ENCODE measurements around the gene GYG2.
A peak's percentile ranks its signal among the peaks of the same experiment; 100 is the strongest.
"Not testable (repeated sequence)": the region's sequence is repeated elsewhere in the genome, so short reads cannot be mapped to it uniquely, and the experiment has no call there.

GYG2 gene

DNA sequence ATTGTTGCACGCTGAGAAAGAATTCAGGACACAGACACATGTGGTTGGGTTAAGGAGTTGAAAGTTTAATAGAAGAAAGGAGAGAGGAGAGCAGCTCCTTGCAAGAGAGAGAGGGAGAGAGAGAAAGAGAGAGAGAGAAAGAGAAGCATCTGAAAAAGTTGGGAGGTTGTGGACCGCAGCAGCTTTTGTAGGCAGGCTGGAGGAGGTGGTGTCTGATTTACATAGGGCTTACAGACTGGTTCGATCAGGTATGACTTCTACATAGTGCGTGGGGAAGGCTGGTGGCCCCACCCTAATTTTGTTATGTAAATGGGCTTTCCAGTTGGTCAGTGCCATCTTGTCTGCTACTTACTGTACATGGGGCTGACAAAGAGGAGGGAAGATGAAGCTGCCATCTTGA, 27.5 kb upstream of the GYG2 start:
- H3K4me3 ChIP-seq (ENCODE audit: low read depth, low read length), result no peak overlapping the region
- TF ChIP-seq MYC (IDR thresholded peaks at IDR 0.05; ENCODE audit: low read depth, low read length) (no peak), POLR2A (IDR thresholded peaks at IDR 0.05; ENCODE audit: extremely low read depth, insufficient read length) (no peak)
- no peak for DNase-seq (ENCODE audit: low read depth)

DNA sequence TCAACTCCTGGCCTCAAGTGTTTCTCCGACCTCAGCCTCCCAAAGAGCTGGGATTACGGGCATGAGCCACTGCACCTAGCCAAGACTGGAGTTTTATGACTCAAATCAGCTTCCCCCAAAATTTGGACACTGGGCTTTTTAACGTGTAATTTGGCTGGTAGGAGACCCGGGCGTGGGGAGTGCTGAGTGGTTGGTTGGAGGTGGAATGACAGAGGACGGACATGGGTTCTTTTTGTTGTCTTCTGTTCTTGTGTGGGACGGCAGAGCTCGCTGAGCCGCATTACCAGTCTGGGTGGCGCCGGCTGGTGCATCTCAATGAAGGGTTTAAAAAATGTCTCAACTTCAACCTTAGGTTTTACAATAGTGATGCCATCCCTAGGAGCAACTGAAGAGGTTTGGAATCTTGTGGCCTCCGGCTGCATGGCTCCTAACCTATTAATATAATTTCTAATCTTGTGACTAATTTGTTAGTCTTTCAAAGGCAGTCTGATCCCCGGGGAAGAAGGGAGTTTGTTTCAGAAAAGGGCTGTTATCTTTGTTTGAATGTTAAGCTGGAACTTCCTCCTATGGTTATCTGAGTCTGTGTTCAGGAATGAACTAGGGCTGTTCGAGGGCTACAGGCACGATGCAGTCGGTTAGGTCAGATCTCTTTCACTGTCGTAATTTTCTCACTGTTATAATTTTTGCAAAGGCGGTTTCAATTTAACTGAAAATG, 26.2 kb upstream of the GYG2 start:
- DNase-seq (ENCODE audit: low read depth); H3K4me3 ChIP-seq (ENCODE audit: low read depth, low read length): not testable (repeated sequence)

DNA sequence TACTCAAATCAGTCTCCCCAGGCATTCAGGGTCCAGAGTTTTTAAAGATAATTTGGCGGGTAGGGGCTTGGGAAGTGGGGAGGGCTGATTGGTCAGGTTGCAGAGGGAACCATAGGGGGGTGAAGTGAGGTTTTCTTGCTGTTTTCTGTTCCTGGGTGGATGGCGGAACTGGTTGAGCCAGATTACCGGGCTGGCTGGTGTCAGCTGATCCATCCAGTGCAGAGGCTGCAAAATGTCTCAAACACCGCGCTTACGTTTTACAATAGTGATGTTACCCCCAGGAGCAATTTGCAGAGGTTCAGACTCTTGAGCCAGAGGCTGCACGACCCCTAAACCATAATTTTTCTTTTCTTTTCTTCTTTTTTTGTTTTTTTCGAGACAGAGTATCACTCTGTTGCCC, 25.2 kb upstream of the GYG2 start:
- not testable (repeated sequence) for H3K4me3 ChIP-seq (ENCODE audit: low read depth, low read length); DNase-seq (ENCODE audit: low read depth)

DNA sequence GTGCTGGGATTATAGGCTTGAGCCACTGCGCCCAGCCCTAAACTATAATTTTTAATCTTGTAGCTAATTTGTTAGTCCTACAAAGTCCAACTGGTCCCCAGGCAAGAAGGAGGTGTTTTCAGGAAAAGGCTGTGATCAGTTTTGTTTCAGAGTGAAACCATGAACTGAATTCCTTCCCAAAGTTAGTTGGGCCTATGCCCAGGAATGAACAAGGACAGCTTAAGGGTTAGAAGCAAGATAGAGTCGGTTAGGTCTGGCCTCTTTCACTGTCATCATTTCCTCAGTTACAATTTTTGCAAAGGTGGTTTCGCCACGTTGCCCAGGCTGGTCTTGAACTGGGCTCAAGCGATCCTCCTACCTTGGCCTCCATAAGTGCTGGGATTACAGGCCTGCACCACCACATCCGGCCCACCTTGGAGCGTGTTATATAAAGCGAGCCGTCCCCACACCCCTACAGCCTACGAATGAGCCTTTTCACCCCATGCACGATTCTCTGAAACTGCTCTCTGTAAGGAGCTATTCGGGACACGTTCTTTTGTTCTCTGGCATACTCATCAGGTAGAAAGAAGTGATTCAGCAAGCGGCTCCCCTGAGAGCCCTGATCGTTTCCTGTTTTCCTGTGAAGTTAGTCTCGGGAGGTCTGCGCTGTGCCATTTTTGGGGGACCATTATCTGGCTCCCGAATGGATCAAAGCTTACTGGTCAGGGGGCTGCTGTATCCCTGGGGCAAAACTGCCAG, 24.5 kb upstream of the GYG2 start:
- H3K4me3 ChIP-seq (ENCODE audit: low read depth, low read length); DNase-seq (ENCODE audit: low read depth): not testable (repeated sequence)

GRCh38 chrX:2804858-2805257, 23.9 kb upstream of the GYG2 start:
- not testable (repeated sequence) for H3K4me3 ChIP-seq (ENCODE audit: low read depth, low read length); DNase-seq (ENCODE audit: low read depth)

- no peak for DNase-seq (ENCODE audit: low read depth)
- TF ChIP-seq, protein P1, sequence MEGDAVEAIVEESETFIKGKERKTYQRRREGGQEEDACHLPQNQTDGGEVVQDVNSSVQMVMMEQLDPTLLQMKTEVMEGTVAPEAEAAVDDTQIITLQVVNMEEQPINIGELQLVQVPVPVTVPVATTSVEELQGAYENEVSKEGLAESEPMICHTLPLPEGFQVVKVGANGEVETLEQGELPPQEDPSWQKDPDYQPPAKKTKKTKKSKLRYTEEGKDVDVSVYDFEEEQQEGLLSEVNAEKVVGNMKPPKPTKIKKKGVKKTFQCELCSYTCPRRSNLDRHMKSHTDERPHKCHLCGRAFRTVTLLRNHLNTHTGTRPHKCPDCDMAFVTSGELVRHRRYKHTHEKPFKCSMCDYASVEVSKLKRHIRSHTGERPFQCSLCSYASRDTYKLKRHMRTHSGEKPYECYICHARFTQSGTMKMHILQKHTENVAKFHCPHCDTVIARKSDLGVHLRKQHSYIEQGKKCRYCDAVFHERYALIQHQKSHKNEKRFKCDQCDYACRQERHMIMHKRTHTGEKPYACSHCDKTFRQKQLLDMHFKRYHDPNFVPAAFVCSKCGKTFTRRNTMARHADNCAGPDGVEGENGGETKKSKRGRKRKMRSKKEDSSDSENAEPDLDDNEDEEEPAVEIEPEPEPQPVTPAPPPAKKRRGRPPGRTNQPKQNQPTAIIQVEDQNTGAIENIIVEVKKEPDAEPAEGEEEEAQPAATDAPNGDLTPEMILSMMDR (IDR thresholded peaks at IDR 0.05; ENCODE audit: low read depth, low read length), result no peak
- no peak for TF ChIP-seq POLR2A (IDR thresholded peaks at IDR 0.05; ENCODE audit: extremely low read depth, insufficient read length)
- no peak overlapping the region for H3K4me3 ChIP-seq (ENCODE audit: low read depth, low read length)
Measured at GRCh38 chrX:2811271-2811670, 17.5 kb upstream of the GYG2 start.

DNA sequence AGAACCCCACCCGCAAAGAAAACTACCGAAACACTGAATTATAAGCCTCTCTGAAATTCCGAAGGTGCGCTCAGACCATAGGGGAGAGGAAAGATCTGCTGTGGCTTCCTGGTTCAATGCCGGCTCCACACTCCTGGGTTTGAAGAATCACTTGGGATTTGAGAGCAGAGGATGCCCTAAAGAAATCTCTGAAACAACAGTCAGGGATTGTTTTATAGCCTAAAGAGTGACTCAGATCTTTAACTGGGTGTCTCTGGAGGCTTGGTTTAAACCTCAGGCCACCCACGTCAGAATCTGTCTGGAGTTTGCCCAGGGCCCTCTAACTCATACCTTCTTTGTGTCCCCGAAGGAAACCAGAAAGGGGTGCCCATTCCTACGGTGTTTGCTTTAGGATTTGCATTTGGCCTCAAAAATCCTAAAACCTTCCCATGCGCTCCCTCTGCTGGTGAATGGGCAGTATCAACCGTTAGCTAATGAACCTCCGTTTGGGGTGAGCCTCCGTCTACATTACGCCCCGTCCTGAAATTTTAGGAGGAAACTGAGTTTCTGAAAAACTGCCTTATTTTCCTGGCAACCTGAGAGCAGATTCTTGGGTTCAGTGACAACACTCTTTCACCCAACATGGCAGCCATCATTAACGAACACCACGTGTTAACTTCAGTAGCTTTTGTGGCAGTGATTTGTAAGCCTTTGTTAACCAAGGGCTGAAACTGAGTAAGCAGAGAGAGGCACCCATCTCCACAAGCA, 16.4 kb upstream of the GYG2 start:
- not testable (repeated sequence) for H3K4me3 ChIP-seq (ENCODE audit: low read depth, low read length)
- peak; percentile 43 for DNase-seq (ENCODE audit: low read depth)
- TF ChIP-seq, protein P2, sequence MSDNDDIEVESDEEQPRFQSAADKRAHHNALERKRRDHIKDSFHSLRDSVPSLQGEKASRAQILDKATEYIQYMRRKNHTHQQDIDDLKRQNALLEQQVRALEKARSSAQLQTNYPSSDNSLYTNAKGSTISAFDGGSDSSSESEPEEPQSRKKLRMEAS (IDR thresholded peaks at IDR 0.05; ENCODE audit: low read depth, low read length), result 0 out of 2 replicates have a peak, but pooled peaks have one; percentile 16
- TF ChIP-seq, protein P1 (IDR thresholded peaks at IDR 0.05; ENCODE audit: low read depth, low read length), result peak; percentile 39

DNA sequence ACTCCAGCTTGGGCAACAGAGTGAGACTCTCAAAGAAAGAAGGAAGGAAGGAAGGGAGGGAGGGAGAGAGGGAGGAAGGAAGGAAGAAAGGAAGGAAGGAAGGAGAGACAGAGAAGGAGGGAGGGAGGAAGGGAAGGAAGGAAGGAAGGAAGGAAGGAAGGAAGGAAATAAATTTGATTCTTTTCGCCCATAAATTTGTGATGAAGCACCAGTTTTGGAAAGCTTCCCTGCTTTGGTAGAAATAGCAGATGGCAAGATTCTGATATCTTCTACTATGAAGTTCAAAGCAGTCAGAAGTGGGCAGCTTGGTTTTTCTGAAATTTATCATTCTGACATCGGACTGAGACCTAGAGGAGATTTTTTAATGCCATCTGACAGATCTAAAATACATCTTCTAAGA, 11.7 kb upstream of the GYG2 start:
- no peak overlapping the region for H3K4me3 ChIP-seq (ENCODE audit: low read depth, low read length)
- TF ChIP-seq, protein P2 (IDR thresholded peaks at IDR 0.05; ENCODE audit: low read depth, low read length), result no peak
- DNase-seq (ENCODE audit: low read depth), result no peak

DNA sequence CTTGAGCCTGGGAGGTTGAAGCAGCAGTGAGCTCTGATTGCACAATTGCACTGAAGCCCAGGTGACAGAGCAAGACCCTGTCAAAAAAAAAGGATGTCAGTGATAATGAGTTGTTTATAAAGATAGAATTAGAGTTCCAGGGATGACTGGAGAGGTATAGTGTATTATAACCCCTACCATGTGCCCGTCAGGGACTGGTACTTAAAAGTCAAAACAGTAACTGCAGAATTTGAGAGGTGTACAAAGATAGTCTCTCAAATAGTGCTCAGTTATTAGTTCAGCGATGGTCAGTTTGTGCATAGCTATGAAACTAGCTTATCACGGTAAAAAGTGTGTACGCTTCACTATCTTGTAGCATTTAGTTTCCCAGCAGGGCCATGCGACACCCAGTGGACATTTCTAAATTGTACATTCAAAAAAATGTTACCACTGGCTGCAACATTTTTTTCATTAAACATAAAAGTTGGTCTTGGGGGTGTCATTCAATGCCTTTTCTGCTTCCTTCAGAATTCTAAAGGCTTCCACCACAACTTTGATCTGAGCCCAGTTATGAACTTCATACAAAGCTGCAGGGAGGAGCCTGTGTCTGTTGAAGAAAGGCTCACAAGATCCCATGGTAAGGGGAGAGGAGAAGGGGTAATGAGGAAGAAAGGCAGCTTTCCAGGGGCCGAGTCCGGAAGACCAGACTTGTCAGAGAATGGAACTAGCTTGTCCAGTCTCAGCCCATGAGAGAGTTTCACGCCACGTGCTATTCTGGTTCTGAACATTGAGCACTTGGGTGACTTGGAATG, 9.2 kb upstream of the GYG2 start:
- no peak for TF ChIP-seq POLR2A (IDR thresholded peaks at IDR 0.05; ENCODE audit: extremely low read depth, insufficient read length)
- TF ChIP-seq, protein P1 (IDR thresholded peaks at IDR 0.05; ENCODE audit: low read depth, low read length), result peak; percentile 32
- TF ChIP-seq, protein P2 (IDR thresholded peaks at IDR 0.05; ENCODE audit: low read depth, low read length), result no peak
- TF ChIP-seq MYC (IDR thresholded peaks at IDR 0.05; ENCODE audit: low read depth, low read length), result no peak
- peak; percentile 32 for DNase-seq (ENCODE audit: low read depth)
- H3K4me3 ChIP-seq (ENCODE audit: low read depth, low read length), result no peak overlapping the region
